ENCODE measurements around the gene YJU2.
A peak's percentile ranks its signal among the peaks of the same experiment; 100 is the strongest.
"Not testable (repeated sequence)": the region's sequence is repeated elsewhere in the genome, so short reads cannot be mapped to it uniquely, and the experiment has no call there.

Gene YJU2

GRCh38 chr19:4246767-4247593, at the start of gene YJU2:
YJU2 (plus strand) TSS chr19:4247080; CDS start chr19:4247147, 67 bp downstream.
- peak; percentile 100 for DNase-seq

GRCh38 chr19:4197228-4197624, 49.7 kb upstream of the YJU2 start:
- DNase-seq, result no peak

- DNase-seq, result peak; percentile 39
Observed at GRCh38 chr19:4197625-4198466, 49.0 kb upstream of the YJU2 start.

- DNase-seq, result no peak
Observed at GRCh38 chr19:4198467-4199126, 48.3 kb upstream of the YJU2 start.

GRCh38 chr19:4199699-4200293, 47.1 kb upstream of the YJU2 start:
- no peak for DNase-seq

- no peak for DNase-seq
Observed at GRCh38 chr19:4200940-4201542, 45.8 kb upstream of the YJU2 start.

GRCh38 chr19:4201798-4202197, 45.1 kb upstream of the YJU2 start:
- DNase-seq, result no peak

GRCh38 chr19:4206818-4207484, 39.9 kb upstream of the YJU2 start:
- DNase-seq, result no peak

- DNase-seq, result no peak
Observed at GRCh38 chr19:4208385-4209094, 38.3 kb upstream of the YJU2 start.

GRCh38 chr19:4210166-4210731, 36.6 kb upstream of the YJU2 start:
- DNase-seq, result no peak

- no peak for DNase-seq
Observed at GRCh38 chr19:4213116-4213515, 33.8 kb upstream of the YJU2 start.

GRCh38 chr19:4215807-4216206, 31.1 kb upstream of the YJU2 start:
- DNase-seq, result no peak

- DNase-seq, result no peak
Observed at GRCh38 chr19:4216846-4217245, 30.0 kb upstream of the YJU2 start.

GRCh38 chr19:4217429-4218264, 29.2 kb upstream of the YJU2 start:
- DNase-seq, result no peak

GRCh38 chr19:4218523-4218922, 28.4 kb upstream of the YJU2 start:
- not testable (repeated sequence) for DNase-seq

- DNase-seq, result no peak
Observed at GRCh38 chr19:4220188-4220587, 26.7 kb upstream of the YJU2 start.

- DNase-seq, result no peak
Observed at GRCh38 chr19:4224470-4224869, 22.4 kb upstream of the YJU2 start.

GRCh38 chr19:4225885-4226284, 21.0 kb upstream of the YJU2 start:
- DNase-seq, result no peak

GRCh38 chr19:4227771-4228170, 19.1 kb upstream of the YJU2 start:
- no peak for DNase-seq

GRCh38 chr19:4228765-4229178, 18.1 kb upstream of the YJU2 start:
- DNase-seq, result no peak
